NCI-H2081 treated with DMSO at 0.1 percent for 48 hours (cell line): ENCODE results near the gene CDKN2D.

Source experiments
- DNase-seq: peaks from one replicate; lab custom pipeline; 2025; lab: John Stamatoyannopoulos, UW

Gene CDKN2D

DNA sequence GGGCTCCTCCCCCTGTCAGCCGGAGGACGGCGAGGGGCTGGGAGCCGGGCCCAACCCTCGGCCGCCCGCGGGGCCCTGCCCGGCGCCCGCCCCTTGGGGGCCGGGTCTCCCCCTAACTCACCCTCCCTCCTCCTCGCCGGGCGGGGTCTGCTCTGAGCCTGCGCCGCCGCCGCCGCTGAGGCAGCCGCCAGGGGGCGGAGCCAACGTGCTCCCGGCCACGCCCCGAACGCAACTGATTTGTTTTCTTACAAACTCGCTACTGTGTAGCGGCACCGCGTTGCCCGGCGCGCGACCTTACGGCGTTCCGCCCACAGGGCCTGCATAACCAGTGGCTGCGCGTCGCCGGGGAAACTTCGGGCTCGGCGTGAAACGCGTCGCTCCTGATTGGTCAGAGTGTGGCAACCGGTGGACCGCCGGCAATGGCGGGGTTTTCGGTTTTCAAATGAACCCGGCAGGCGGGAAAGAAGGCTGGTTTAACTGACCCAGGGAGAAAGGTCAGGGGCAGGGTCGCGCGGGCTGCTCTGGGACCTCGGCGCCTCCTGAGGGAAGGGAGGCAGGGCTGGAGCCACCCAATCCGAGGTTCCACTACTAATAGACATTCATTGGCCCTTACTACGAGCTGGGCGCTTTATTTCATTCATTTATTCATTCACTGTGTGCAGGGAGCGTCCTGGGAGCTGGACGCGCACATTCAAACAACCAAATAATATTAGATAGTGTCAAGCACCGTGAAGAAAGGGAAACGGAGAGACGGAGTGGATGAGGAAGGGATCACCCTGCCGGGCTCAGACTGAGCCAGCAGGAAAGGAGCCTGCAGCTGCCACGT, at the start of gene CDKN2D:
TSS of gene CDKN2D (minus strand) at position 154 of the 826 bp plus-strand sequence. CDS start 326 bp downstream, outside the sequence.
- peak; percentile 93 for DNase-seq

DNA sequence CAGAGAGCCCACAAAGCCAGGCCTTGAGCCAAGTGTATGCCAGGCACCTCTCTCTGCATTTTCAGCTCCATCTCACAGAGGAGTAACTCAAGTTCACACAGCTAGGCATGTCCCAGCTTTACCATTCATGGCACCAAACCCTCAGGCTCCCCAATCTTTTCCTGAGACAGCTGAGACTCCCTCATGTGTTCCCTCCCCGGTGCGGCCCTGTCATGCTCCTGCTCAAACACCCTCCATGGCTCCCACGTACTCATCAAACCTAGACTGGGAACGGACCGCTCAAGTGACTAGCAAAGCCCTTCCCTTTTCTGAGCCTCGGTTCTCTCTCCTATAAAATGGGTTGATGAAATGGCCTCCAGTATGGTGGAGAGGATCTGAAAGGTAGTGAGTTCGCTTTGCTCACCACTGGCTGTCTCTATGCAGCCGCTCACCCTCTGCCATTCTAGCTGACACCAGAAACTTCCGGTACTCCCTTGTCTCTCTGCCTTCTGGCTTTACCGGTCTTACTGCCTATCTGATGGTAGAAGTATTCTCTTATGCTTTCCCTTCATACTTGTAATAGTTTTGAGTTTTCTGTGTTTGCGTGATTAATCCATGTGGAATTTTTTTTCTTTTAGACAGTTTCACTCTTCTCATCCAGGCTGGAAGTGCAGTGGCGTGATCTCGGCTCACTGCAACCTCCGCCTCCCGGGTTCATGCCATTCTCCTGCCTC, 48.8 kb upstream of the CDKN2D start:
- DNase-seq = no peak

DNA sequence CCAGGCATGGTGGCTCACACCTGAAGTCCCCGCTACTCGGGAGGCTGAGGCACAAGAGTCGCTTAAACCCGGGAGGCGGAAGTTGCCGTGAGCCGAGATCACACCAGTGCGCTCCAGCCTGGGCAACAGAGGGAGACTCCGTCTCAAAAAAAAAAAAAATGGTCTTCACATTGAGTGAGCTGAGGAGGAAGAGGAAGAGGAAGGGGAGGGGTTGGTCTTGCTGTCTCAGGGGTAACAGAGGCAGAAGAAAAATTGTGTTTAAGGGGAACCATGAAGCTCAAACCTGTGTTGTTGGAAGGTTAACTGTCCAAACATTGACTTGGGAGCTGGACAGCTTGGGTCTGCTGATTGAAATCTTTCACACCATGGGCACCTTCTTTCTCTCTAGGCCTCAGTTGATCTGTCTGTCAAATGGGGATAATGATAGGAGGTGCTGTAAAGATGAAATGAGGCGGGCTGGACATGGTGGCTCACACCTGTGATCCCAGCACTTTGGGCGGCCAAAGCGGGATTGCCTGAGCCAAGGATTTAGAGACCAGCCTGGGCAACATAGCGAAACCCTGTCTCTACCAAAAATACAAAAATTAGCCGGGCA, 46.7 kb upstream of the CDKN2D start:
- DNase-seq = no peak

DNA sequence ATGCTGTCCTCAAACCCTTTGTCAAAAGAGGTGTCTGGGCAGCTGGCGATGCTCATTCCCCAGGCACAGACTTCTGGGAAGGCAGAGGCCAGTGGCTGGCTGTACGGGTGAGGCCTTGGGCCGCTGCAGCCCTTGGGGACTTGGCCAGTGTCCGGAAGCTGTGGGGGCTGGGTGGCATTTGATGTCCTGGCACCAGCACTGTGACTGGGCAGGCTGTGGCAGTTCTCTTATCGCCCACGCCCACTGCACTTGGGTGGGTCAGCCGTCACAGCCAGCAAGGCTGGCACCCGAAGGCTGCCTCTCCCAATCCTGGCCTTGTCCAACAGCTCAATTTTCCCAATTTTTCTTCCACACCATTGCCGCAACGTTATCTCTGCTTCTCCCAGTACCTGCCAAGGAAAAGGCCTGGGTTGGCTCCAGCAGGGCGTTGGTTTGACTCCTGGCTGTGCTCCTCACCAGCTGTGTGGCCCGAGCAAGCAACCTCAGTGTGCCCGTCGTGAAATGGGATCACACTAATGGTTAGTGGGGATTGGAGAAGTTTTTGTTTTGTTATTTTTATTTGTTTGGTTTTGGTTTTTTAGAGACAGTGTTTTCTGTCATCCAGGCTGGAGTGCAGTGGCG, 43.8 kb upstream of the CDKN2D start:
- DNase-seq = no peak

DNA sequence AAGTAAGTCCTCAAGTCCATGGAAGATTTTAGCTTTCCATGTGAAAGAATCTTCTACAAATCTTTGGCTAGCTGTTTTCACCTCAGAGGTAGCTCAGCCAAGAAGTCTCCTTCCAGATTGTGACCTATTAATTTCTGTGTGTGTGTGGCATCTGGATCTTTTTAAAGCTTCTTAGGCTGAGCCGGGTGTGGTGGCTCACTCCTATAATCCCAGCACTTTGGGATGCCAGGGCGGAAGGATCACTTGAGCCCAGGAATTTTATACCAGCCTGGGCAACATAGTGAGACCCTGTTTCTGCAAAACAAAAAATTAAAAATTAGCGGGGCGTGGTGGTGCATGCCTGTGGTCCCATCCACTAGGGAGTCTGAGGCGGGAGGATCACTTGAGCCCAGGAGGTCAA, 43.1 kb upstream of the CDKN2D start:
- DNase-seq = no peak

DNA sequence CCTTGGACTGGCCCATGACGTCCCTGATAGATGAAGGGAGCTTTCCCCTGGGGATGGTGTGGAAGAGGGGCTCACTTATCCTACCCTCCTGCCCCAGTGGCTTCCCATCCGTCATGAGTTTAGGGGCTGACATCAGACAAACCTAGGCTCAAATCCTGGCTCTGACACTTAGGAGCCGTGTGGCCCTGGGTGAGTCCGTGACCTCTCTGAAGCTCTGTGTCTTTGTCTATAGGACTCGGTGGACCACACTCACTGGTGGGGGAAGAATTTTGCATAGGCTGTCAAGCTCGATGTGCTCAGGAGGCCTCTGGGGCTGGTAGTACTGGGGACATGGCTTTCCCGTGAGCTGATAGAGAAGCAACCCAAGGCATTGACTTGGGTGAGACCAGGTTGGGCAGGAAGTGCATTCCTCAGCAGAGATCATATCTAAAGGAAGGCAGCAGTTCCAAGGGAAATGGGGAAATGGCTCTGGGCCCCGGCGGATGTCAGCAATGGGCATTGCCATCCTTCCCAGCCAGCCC, 35.7 kb upstream of the CDKN2D start:
- no peak for DNase-seq

DNA sequence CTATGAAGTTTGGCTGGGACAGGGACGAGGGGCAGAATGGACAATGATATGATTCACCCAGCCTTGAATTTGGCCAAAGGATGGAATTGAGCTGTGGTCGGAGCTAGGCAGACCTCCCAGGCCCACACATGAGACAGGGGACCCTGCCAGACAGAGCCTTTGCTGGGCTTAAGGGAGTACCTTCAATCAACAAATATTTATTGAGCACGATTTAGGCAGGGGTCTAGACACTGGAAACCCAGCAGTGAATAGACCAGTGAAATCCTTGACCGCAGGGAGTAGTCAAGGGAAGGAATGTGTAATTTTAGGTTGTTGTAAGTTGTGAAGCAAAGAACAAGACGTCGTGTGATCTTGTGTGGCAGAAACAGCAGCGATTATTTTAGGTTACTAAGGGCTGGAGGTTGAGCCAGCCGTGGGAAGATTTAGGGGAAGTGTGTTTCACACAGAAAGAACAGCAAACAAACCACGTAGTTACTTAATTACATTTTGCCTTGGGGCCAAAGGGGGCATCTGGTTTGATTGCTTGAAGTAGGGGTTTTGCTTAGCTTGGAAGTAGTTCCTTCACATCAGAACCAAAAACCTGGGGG, 35.2 kb upstream of the CDKN2D start:
- DNase-seq = no peak

DNA sequence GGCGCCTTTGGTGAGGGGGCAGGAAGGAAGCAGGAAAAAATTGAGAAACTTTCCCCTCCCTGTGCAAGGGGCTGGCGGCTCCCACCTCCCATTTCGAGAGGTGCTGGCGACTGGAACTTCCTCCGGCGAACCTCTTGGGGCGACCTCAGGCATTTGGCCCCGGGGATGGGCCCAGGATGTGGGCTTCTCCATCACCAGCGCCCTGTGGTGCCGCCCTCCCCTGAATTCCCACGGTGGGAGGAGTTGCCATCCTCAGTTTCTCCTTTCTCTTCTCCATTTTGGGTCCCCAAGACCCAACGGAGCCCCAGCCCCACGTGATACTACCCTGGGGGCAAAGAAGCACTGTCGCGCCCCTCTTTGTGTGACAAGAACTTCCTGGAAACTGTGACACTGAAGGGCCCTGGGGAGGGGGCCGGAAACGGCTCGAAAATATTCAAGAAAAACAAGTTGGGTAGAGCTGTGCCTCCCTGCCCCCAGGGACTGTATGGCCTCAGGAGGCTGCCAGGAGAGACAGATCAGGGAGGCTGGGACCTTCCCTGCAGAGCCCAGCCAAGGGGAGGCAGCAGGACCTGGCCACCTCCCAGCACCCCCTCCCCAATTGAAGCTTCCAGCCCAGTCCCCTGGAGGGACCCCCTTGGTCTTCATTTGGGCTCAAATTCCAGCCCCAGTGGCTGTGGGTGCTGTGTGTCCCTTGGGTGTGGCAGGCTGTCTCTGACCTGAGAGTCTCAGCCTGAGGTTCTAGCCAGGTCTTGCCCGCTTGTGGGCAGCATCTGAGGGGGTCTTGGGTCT, 34.5 kb upstream of the CDKN2D start:
- DNase-seq = no peak

DNA sequence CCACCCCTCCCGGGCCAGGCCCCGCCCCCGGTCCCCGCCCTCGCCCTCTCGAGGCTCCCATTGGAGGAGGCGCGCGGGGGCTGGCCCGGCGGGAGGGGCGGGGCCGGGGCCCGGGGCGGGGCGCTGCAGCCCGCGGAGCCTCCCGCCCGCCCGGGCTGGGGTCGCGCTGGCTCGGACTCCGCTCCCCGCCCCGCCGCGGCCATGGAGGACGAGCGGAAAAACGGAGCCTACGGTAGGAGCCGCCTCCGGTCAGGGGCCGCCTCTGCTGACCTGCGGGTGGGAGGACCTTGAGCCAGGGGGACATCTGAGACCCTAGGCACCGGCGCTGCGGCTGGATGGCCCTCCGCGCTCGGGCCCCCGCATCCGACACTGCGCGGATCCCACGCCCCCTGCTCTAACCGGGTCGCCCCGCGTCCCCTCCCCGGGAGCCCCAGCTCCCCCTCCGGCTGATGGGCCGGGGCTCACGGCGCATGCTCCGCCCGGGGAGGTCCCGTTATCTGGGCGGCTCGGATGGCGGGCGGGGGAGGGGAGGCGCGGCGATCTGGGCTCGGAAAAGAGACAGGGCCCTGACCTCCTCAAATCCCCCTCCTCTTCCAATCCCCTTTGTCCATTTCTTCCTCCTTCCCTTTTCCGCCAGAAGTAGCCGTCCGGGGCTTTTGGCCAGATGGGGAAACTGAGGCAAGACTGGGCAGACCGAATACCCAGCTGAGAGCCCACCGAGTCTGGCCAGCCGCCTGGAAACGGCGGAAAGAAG, 33.7 kb upstream of the CDKN2D start:
- DNase-seq = no peak

DNA sequence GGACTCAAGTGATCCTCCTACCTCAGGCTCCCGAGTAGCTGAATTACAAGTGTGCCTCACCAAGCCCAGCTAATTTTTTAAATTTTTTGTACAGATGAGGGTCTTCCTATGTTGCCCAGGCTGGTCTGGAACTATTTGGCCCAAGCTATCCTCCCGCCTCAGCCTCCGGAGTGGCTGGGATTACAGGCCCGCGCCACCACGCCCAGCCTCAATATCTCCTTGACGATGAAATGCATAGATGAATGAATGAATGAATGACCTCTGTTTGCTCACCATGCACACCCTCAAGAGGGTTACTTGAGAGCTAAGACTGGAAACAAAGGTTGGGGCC, 33.2 kb upstream of the CDKN2D start:
- no peak for DNase-seq

DNA sequence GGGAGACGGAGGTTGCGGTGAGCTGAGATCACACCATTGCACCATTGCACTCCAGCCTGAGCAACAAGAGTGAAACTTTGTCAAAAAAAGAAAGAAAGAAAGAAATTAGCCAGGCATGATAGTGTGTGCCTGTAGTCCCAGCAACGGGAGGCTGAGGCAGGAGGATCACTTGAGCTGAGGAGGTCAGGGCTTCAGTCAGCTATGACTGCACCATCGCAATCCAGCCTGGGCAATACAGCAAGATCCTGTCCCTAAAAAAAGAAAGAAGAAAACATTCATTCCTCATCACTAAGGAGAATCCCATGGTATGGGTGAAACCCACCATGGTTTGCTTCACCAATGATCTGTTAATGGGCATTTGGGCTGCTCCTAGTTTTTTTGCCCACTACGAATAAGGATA, 31.4 kb upstream of the CDKN2D start:
- DNase-seq = no peak

DNA sequence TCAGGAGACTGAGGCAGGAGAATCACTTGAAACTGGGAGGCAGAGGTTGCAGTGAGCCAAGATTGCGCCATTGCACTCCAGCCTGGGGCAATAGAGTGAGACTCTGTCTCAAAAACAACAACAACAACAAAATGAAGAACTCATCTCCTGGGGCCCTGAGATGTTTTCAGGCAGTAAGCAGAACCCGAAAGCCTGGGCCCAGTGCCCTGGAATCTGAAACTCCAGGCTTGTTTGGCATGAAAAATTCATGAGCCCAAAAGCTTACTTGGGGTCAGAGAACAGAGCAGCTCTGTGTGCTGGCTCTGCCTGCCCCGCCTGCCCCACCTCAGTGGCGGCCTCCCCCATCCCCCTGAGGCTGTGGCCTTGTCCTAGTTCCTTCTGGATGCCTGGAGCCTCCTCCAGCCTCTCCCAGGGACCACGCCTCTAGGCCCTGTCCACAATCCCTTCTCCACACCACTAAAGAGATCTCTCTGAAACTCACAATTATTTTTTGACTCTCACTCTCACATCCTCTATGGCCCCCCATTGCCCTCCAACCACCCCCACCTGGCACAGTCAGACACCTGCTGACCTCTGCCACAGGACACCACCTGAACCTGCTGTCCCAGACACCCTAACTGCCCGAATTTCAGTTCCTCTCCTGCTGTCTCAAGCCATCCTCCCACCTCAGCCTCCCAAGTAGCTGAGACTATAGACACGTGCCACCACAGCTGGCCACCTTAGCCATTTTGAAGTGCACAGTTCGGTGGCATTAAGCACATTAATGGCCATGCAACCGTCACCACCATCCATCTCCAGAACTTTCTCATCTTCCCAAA, 25.2 kb upstream of the CDKN2D start:
- DNase-seq = no peak

DNA sequence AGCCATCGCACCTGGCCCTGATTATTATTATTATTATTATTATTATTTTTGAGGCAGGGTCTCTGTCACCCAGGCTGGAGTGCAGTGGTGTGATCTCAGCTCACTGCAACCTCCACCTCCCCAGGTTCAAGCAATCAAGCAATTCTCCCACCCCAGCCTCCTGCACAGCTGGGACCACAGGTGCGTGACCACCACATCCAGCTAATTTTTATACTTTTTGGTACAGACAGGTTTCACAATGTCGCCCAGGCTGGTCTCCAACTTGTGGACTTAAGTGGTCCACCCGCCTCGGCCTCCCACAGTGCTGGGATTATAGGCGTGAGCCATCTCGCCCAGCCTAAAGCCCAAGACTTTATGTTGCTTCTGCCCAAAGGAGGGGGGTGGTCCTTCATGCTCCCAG, 24.4 kb upstream of the CDKN2D start:
- DNase-seq = no peak

DNA sequence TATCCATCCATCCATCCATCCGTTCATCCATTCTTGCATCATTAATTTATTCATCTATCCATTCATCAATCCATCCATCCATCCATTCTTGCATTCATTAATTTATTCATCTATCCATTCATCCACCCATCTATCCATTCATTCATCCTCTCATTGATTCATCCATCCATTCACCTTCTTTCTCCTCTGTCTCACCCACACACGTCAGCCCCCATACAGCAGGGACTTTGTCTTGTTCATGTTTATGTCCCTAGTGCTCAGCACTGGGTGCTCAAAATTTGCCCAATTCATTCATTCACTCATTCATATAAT, 19.0 kb upstream of the CDKN2D start:
- DNase-seq = no peak

DNA sequence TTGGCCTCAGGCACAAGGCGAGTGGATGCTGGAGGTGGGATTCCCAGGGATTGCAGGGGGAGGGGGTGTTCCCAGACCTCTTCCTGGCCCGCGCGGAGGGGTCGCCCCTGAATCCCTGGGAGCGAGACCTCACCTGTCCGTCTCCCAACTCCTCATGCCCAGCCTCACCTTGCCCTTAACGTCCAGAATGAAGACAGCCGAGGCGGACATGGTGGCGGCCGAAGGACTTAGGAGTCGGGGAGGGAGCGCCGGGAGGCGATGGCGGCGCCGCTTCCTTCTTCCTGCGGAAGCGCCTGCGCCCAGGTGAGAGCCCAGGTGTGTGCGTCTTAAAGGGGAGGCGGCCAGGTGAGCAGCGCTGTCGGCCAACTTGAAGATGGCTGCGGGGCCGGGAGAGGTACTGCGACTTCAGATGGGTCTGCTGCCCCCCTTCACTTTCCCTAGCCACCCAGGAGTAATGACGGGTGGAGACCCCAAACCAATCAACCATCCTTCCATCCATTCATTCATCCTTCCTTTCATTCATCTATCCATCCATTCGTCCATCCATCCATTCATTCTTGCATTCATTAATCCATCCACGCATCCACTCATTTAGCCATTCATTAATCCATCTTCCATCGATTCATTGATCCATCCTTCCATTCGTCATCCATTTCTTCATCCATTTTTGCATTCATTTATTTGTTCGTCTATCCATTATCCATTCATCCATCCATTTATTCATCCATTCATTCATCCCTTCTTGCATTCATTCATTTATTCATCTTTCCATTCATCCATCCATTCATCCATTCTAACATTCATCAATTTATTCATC, 18.5 kb upstream of the CDKN2D start, which contains the start of gene AP1M2:
TSS of gene AP1M2 (minus strand) at position 291 of the 817 bp plus-strand sequence. CDS start at position 210, 81 bp downstream.
- no peak for DNase-seq

DNA sequence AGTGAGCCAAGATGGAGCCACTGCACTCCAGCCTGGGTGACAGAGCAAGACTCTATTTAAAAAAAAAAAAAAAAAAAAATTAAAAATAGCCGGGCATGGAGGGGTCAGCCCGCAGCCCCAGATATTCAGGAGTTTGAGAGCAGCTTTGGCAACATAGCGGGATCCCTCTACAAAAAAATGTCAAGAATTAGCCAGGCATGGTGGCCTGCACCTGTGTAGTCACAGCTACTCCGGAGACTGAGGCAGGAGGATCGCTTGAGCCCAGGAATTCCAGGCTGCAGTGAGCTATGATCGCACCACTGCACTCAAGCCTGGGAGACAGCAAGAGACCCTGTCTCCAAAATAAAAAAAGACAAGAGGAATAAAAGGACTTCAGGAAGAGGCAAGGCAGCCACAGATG, 17.6 kb upstream of the CDKN2D start:
- no peak for DNase-seq

DNA sequence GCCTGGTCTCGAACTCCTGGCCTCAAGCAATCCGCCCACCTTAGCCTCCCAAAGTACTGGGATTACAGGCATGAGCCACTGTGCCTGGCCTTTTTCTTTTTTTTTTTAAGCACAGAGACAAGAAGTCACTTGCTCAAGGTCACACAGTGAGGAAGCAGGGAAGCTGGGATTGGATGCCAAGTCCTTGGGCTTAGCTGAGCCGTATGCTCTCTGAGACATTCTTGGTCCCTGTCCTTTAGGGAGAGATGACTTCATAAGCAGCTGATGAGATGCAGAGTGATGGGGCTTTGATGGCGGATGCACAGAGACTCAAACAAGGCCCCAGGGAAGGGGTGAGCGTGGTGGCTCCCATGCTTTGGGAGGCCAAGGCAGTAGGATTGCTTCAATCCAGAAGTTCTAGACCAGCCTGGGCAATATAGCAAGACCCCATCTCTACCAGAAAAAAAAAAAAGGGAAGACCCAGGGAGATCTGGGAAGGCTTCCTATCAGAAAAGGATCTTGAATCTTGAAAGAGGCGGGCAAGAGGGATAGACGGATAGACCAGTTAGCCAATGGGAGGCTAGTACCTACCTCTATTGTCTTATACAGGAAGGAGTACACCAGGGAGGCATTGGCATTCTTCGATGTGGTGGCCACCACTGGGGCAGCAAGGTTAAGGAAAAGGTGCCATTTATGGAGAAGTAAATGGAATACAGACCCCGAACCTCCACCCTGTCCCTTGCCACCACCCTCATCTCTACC, 14.4 kb upstream of the CDKN2D start:
- no peak for DNase-seq

DNA sequence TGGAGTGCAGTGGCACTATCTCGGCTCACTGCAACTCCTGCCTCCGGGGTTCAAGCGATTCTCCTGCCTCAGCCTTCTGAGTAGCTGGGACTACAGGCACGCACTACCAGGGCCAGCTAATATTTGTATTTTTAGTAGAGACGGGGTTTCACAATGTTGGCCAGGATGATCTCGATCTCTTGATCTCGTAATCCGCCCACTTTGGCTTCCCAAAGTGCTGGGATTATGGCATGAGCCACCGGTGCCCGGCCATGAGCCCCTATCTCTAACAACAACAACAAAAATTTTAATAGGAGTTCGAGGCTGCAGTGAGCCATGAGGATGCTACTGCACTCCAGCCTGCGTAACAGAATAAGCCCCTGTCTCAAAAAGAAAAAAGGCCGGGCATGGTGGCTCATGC, 13.3 kb upstream of the CDKN2D start:
- DNase-seq = no peak
